ENCODE results near the gene ARF1. TPM values are rescaled to one million over a fixed set of nuclear protein-coding genes. Genes with fewer than 3 reads are reported as not detected.

Gene ARF1
- total RNA-seq, 2 experiments from 2014 or later = 368 to 376 TPM

- Mint-ChIP-seq H3K9me3 (no peaks in the 10 kb centered on the region), H3K27ac (peak within 1 kb of the TSS; percentile 98), H3K4me1 (peaks cover 36% of the 10 kb centered on the region), H3K27me3 (peaks cover 16% of the 10 kb centered on the region), H3K36me3 (ENCODE audit: low read depth) (peaks cover 28% of the 10 kb centered on the region), H3K4me3 (peak within 1 kb of the TSS; percentile 99)
- CTCF ChIA-PET = interaction anchor here (0.6 to 7.7 kb wide), 5 partner anchors 10 to 317 kb away, joined by 3 to 50 read pairs (median 5); partner anchors contain the start of genes IBA57 and MRPL55
- DNase-seq = peak; percentile 100
- POLR2A ChIA-PET = interaction anchor here (0.7 to 10.2 kb wide), 17 partner anchors 9 to 373 kb away, joined by 3 to 95 read pairs (median 4); partner anchors contain the start of genes ARF1, C1orf35 and IBA57
Observed at GRCh38 chr1:228139931-228140723, 57.6 kb downstream of the ARF1 start, which contains the start of gene GUK1. TSS of gene GUK1 (plus strand) at chr1:228140279. CDS start at chr1:228140303, 24 bp downstream.

DNA sequence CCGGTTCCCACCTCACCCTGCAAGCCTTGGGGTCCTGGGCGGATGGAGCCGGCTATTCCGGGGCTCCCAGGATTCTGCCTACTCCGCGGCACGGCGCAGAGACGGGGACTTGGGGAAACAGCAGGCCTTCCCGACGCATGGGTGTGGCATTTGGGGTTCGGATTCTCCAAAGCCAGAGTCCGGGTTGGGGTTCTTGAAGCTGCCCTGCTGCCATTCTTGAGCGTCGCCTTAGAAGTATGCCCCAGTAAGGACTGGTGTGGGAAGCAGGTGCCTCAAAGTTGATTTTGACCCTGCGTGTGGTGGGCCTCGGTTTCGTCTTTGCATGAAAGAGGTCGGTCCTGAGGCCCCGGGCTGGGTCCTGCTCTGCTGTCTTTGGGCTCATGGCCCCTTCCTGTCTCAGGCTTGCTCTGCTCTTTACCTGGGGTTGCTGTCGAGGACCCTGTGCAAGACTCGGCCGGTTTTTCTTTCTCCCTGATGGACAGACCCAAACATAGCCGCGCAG lies 58.3 kb downstream of the ARF1 start:
- Mint-ChIP-seq H3K36me3 (ENCODE audit: low read depth) (peaks cover 28% of the 10 kb centered on the region), H3K9me3 (no peaks in the 10 kb centered on the region), H3K4me1 (peaks cover 36% of the 10 kb centered on the region), H3K27ac (peak overlapping the region; percentile 98), H3K4me3 (peak overlapping the region; percentile 99), H3K27me3 (peaks cover 16% of the 10 kb centered on the region)
- no peak for DNase-seq
- ChIA-PET POLR2A (interaction anchor here (0.7 to 10.2 kb wide), 16 partner anchors 8 to 374 kb away, joined by 3 to 95 read pairs (median 4); partner anchors contain the start of genes ARF1, C1orf35 and IBA57), CTCF (interaction anchor here (0.6 to 7.7 kb wide), 4 partner anchors 10 to 317 kb away, joined by 3 to 50 read pairs (median 6); partner anchors contain the start of gene IBA57)

GRCh38 chr1:228141226-228142044 lies 58.9 kb downstream of the ARF1 start:
- POLR2A ChIA-PET = interaction anchor here (1.0 to 10.2 kb wide), 8 partner anchors 8 to 345 kb away, joined by 3 to 95 read pairs (median 4); partner anchors contain the start of genes IBA57 and TRIM11
- H3K9me3 Mint-ChIP-seq = no peaks in the 10 kb centered on the region
- H3K27me3 Mint-ChIP-seq = peaks cover 9% of the 10 kb centered on the region
- peaks cover 28% of the 10 kb centered on the region for H3K36me3 Mint-ChIP-seq (ENCODE audit: low read depth)
- H3K4me1 Mint-ChIP-seq = peaks cover 36% of the 10 kb centered on the region
- H3K27ac Mint-ChIP-seq = peak overlapping the region; percentile 98
- peak overlapping the region; percentile 99 for H3K4me3 Mint-ChIP-seq
- CTCF ChIA-PET = interaction anchor here (7.7 kb wide), 1 partner anchor 24 kb away, joined by 50 read pairs; the partner anchor contains the start of gene IBA57
- DNase-seq = peak; percentile 58

DNA sequence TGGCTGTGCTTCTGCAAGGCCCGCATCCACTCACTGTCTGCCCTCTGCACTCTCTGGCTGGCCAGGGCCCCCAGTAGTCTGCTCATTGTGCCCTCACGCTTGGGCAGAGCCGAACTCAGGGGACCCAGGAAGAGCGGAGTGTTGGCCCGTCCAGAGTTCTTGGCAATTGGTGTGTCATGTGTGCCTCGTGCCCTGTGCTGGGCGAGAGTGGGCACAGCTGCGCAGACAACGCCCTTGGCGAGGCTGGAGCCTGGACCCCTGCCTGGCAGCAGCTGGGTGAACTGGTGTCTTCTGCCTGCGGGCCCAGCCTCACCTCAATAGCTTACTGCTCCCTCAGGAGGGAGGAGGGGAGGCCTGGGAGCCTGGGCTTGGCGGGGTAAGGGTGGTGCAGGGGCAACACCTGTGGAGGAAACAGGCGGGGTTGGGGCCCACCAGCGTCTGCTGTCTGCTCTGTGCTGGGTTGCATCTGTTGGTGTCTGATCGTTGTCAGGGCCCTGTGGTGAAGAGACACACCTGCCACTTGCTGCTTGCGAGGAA lies 59.7 kb downstream of the ARF1 start:
- ChIA-PET CTCF (interaction anchor here (1.8 to 7.7 kb wide), 2 partner anchors 11 to 24 kb away, joined by 7 to 50 read pairs; partner anchors contain the start of gene IBA57), POLR2A (interaction anchor here (1.0 to 10.2 kb wide), 4 partner anchors 10 to 264 kb away, joined by 4 to 95 read pairs (median 4); partner anchors contain the start of genes ARF1, IBA57 and TRIM11)
- H3K9me3 Mint-ChIP-seq = no peaks in the 10 kb centered on the region
- DNase-seq = peak; percentile 15
- peak overlapping the region; percentile 98 for H3K27ac Mint-ChIP-seq
- peak overlapping the region; percentile 99 for H3K4me3 Mint-ChIP-seq
- H3K27me3 Mint-ChIP-seq = peaks cover 1% of the 10 kb centered on the region
- peaks cover 35% of the 10 kb centered on the region for H3K4me1 Mint-ChIP-seq
- peaks cover 28% of the 10 kb centered on the region for H3K36me3 Mint-ChIP-seq (ENCODE audit: low read depth)

GRCh38 chr1:228142701-228143136 lies 60.2 kb downstream of the ARF1 start:
- Mint-ChIP-seq H3K27me3 (no peaks in the 10 kb centered on the region), H3K36me3 (ENCODE audit: low read depth) (peaks cover 28% of the 10 kb centered on the region), H3K9me3 (no peaks in the 10 kb centered on the region), H3K4me3 (peak overlapping the region; percentile 99), H3K4me1 (peaks cover 34% of the 10 kb centered on the region), H3K27ac (peak overlapping the region; percentile 98)
- no peak for DNase-seq
- POLR2A ChIA-PET = interaction anchor here (1.3 to 10.2 kb wide), 3 partner anchors 9 to 60 kb away, joined by 4 to 95 read pairs (median 4); partner anchors contain the start of genes ARF1 and IBA57
- CTCF ChIA-PET = interaction anchor here (1.8 to 7.7 kb wide), 2 partner anchors 12 to 23 kb away, joined by 7 to 50 read pairs; partner anchors contain the start of gene IBA57

- peak overlapping the region; percentile 99 for H3K4me3 Mint-ChIP-seq
- peaks cover 28% of the 10 kb centered on the region for H3K36me3 Mint-ChIP-seq (ENCODE audit: low read depth)
- H3K27me3 Mint-ChIP-seq = no peaks in the 10 kb centered on the region
- H3K27ac Mint-ChIP-seq = peak overlapping the region; percentile 35
- ChIA-PET POLR2A (interaction anchor here (1.4 to 10.2 kb wide), 2 partner anchors 22 to 61 kb away, joined by 4 to 95 read pairs; partner anchors contain the start of genes ARF1 and IBA57), CTCF (interaction anchor here (1.8 to 7.7 kb wide), 2 partner anchors 13 to 22 kb away, joined by 7 to 50 read pairs; partner anchors contain the start of gene IBA57)
- no peaks in the 10 kb centered on the region for H3K9me3 Mint-ChIP-seq
- H3K4me1 Mint-ChIP-seq = peaks cover 34% of the 10 kb centered on the region
- DNase-seq = peak; percentile 14
Observed at GRCh38 chr1:228143480-228144192, 61.1 kb downstream of the ARF1 start.

- Mint-ChIP-seq H3K27ac (no peak overlapping the region), H3K9me3 (no peaks in the 10 kb centered on the region), H3K4me3 (no peak overlapping the region), H3K27me3 (no peaks in the 10 kb centered on the region), H3K4me1 (peaks cover 33% of the 10 kb centered on the region), H3K36me3 (ENCODE audit: low read depth) (peaks cover 28% of the 10 kb centered on the region)
- CTCF ChIA-PET = interaction anchor here (1.8 kb wide), 1 partner anchor 13 kb away, joined by 7 read pairs; no protein-coding TSS in a partner anchor
- DNase-seq = peak; percentile 14
- POLR2A ChIA-PET = interaction anchor here (10.2 kb wide), 1 partner anchor 21 kb away, joined by 95 read pairs; the partner anchor contains the start of gene IBA57
Observed at GRCh38 chr1:228144193-228144992, 61.9 kb downstream of the ARF1 start.

DNA sequence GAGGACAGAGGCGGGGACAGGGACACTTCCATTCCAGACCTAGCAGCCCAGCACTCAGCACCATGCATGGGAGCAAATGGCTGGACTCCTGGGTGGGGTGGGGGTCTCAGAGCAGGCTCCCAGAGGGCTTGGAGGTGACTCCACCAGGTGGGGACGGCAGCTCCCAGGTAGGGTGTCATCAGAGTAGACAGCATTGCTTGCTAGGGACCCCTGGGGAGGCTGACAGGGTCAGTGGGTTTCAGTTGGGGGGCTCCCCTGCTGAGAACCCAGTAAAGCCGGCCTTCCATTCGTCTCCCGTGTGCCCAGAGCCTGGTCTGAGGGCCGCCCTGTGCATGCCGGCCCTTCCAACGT lies 62.5 kb downstream of the ARF1 start:
- Mint-ChIP-seq H3K36me3 (ENCODE audit: low read depth) (peaks cover 28% of the 10 kb centered on the region), H3K27ac (no peak overlapping the region), H3K27me3 (no peaks in the 10 kb centered on the region), H3K4me1 (peaks cover 30% of the 10 kb centered on the region), H3K4me3 (no peak overlapping the region), H3K9me3 (no peaks in the 10 kb centered on the region)
- POLR2A ChIA-PET = interaction anchor here (10.2 kb wide), 1 partner anchor 20 kb away, joined by 95 read pairs; the partner anchor contains the start of gene IBA57
- no peak for DNase-seq
- CTCF ChIA-PET = no interaction called here

GRCh38 chr1:228145463-228146416 lies 63.2 kb downstream of the ARF1 start:
- ChIA-PET CTCF (no interaction called here), POLR2A (interaction anchor here (10.2 kb wide), 1 partner anchor 19 kb away, joined by 95 read pairs; the partner anchor contains the start of gene IBA57)
- Mint-ChIP-seq H3K27me3 (no peaks in the 10 kb centered on the region), H3K36me3 (ENCODE audit: low read depth) (peaks cover 28% of the 10 kb centered on the region), H3K27ac (no peak overlapping the region), H3K9me3 (no peaks in the 10 kb centered on the region), H3K4me3 (no peak overlapping the region), H3K4me1 (peaks cover 30% of the 10 kb centered on the region)
- no peak for DNase-seq
